ENCODE measurements around the gene CUBN. TPM values are rescaled to one million over a fixed set of nuclear protein-coding genes. Genes with fewer than 3 reads are reported as not detected.

The CUBN gene
- total and polyA plus RNA-seq, 9 of the 15 experiments (the other 6 are each of a cell fraction or from before 2014, with no cell fraction given): 0.04 to 0.33 (median 0.09) TPM

GRCh38 chr10:17003151-17003550 lies 126.5 kb downstream of the CUBN start (continued):
- peak; percentile 75 for TF ChIP-seq GTF2E2 (tag; IDR thresholded peaks at IDR 0.05)
- TF ChIP-seq SP1 (CRISPR knock-in tag; IDR thresholded peaks at IDR 0.05): no peak
- no peak for TF ChIP-seq SIX5 (IDR thresholded peaks at IDR 0.05; ENCODE audit: borderline replicate concordance in 1 of 2, insufficient read depth in 1 of 2, low read depth in 1 of 2, low read length in 2 of 2)
- no peak for TF ChIP-seq ATF6 (CRISPR knock-in tag; IDR thresholded peaks at IDR 0.05)
- TF ChIP-seq ASH1L (IDR thresholded peaks at IDR 0.05; ENCODE audit: borderline replicate concordance, low read depth, partially characterized antibody): no peak
- peak; percentile 93 for TF ChIP-seq HDAC3 (IDR thresholded peaks at IDR 0.05; ENCODE audit: borderline replicate concordance, partially characterized antibody)
- TF ChIP-seq ZNF3 (CRISPR knock-in tag; IDR thresholded peaks at IDR 0.05): no peak
- TF ChIP-seq POLR2B (IDR thresholded peaks at IDR 0.05; ENCODE audit: low read depth, partially characterized antibody): no peak
- TF ChIP-seq ESRRB (CRISPR knock-in tag; IDR thresholded peaks at IDR 0.05; ENCODE audit: borderline replicate concordance): no peak
- no peak for TF ChIP-seq GTF2A2 (tag; IDR thresholded peaks at IDR 0.05)
- TF ChIP-seq RCOR1 (IDR thresholded peaks at IDR 0.05; ENCODE audit: borderline replicate concordance in 1 of 2, low read depth in 2 of 2, low read length in 2 of 2): peak; percentile 98 to 100
- TF ChIP-seq ZBTB40 (IDR thresholded peaks at IDR 0.05): no peak
- no peak for TF ChIP-seq ZBTB40 (CRISPR knock-in tag; IDR thresholded peaks at IDR 0.05)
- TF ChIP-seq CTCF (IDR thresholded peaks at IDR 0.05 in 2 of 3, conservative IDR thresholded peaks at IDR 0.05 in 1 of 3; ENCODE audit: insufficient read depth in 2 of 3, low read depth in 1 of 3, low read length in 3 of 3): no peak
- TF ChIP-seq ADNP (tag; IDR thresholded peaks at IDR 0.05): no peak
- no peak for TF ChIP-seq ZNF431 (CRISPR knock-in tag; IDR thresholded peaks at IDR 0.05)

Data from K562 (cell line).